Activated CD4-positive, alpha-beta T cell treated with anti-CD3 and anti-CD28 coated beads for 48 hours (primary cell): ENCODE data around the gene CUX1.
"Not testable (repeated sequence)": the region's sequence is repeated elsewhere in the genome, so short reads cannot be mapped to it uniquely, and the experiment has no call there.

Source experiments
- DNase-seq: peaks from one replicate; pipeline ENCODE4 v3.0.0-alpha.2; 2020

Gene CUX1

DNA sequence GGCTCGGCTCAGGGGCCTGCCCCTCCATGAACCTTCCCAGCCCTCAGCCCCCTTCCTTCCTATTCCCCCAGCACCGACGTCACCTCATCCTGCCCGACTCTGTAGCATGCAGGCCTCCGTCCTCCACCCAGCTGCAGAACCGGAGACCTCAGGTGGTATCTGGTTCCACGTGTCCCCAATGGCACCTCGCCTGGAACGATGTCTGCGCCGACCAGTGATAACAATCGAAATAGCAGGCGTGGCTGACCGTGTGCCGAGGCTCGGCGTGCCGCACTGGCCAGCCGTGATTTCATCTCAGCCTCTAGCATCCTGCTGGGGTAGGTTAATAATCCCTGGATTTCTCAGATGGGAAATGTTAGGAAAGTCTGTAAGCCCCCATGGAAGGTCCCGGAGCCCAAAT lies 171.7 kb downstream of the CUX1 start:
- DNase-seq: no peak

- no peak for DNase-seq
Measured at GRCh38 chr7:101990811-101991418, 173.5 kb downstream of the CUX1 start.

DNA sequence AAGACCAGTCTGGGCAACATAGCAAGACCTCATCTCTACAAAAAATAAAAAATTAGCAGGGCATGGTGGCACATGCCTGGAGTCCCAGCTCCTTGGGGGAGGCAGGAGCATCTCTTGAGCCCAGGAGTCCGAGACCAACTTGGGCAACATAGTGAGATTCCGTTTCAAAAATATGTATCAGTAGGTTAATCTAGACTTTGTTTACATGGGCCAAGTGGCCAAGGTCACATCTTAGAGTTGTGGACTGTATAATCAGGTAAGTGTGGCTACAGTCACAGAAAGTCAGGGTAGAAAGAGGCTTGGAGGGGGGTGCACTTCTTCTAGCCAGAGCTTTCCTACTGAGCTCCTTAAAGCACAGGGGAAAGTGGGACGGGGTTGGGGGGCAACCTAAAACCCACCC lies 174.4 kb downstream of the CUX1 start:
- no peak for DNase-seq

GRCh38 chr7:101993311-101993710 lies 175.9 kb downstream of the CUX1 start:
- no peak for DNase-seq

- no peak for DNase-seq
Measured at GRCh38 chr7:101995121-101995520, 177.7 kb downstream of the CUX1 start.

DNA sequence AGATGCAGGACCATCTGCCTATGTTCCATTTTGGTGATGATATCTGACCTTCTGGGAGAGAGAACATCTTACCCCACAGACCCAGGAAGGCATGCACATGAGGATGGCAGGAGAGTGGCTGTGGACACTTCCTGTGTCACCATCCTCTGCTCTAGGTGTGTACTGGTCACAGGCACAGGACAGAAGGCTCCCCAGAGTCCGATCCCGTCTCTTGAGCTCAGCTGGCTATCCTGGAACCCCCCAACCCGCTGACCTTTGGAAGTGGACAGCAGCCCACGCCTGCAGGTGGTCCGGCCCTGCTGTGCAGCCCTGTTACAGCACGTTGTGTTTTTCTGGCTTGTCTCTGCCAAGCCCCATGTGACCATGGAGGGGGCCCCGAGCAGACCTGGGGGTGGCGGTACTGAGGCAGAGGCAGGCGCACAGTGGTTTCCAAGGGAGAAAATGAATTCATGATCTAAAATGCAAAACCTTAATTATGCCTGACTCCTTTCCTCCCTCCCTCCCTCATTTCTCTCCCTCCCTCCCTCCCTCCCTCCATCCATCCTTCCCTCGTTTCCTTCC lies 178.8 kb downstream of the CUX1 start:
- no peak for DNase-seq

DNA sequence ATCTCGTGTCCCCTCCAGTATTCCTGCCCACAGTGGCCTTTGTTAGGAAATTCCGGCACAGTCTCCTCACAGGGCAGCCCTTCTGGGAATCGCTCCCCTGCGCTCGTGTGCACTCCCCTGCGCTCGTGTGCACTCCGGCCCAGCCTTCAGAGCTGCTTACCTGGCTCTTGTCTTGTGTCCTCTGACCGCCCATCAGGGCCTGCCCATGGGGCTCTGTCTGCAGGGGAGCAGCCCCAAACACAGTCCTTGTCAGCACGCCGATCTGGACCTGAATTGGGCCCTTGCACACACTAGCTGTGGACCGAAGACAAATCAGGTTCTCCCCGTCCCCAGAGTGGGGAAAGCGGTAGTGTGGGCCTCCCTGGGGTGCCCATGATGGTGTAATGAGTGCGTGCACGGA lies 179.4 kb downstream of the CUX1 start:
- DNase-seq: no peak

- DNase-seq: no peak
Measured at GRCh38 chr7:101998029-101998905, 180.8 kb downstream of the CUX1 start.

- no peak for DNase-seq
Measured at GRCh38 chr7:101998906-101999240, 181.4 kb downstream of the CUX1 start.

GRCh38 chr7:101999393-101999792 lies 182.0 kb downstream of the CUX1 start:
- no peak for DNase-seq

DNA sequence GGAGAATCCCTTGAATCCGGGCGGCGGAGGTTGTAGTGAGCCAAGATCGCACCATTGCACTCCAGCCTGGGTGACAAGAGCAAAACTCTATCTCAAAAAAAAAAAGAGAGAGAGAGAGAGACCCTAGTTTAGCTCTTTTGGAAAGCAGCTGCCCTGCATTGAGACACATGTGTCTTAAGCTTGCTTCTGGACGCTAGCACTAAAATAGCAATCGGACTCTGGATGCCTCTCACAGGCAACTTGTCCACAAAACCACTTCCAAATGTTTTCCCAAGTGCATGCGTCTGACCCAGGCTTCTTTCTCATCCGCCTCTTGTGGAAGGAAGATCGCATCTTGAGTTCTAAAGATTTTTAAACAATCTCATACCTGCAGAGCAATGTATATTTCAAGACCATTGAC lies 182.7 kb downstream of the CUX1 start:
- no peak for DNase-seq

DNA sequence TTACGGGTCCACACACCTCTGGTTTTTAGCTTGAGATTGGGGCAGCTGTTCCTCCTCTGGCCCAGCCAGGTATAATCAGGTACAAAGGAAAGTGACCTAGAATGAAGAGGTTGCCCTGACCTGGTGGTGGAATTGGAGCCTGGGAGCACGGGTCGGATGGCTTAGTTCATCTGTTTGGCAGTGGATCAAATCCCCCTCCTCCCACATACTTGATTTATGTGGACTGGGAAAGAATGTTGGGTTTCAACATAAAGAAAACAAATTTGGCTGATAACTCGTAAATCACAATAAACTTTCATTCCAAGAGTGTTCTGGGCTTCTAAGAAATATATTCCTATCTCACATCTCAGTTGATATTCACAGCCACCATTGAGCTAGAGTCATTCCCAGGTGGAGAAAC lies 186.8 kb downstream of the CUX1 start:
- no peak for DNase-seq

DNA sequence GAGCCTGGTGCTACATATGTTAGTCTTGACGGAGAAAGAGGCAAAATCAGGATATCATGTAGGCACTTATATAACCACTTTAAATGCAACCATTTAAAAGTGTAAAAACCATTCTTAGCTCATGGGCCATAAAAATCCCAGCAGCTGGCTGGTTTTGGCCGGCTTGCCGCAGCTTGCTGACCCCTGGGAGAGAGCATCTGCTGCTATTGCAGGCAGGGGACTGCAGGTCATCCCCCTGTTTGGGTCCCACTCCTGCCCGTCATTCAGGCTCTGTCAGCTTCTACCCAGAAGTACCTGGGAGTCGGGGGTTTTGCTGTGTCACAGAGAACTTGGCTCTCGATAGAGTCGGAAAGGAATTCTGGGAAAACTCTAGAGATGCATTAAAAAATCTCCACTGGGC lies 187.4 kb downstream of the CUX1 start:
- DNase-seq: no peak

- no peak for DNase-seq
Measured at GRCh38 chr7:102005933-102006480, 188.6 kb downstream of the CUX1 start.

DNA sequence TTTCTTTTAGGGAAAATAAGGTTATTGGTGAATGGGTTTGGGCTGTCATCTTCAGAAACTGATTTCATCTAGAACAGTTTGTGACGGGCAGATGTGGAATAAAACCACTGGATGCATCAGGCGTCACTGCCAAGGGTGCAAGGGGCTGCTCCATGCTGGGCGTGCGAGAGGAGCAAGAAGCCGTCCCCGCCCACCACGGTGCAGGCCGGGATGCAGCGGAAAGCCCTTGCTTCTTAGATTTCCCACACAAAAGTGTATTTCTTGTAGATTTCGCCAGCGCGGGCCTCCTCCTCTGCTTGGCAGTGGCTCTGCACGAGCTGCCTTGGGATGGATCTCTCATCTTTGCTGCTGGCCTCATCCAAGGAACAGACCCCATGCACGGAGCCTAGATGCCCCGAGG lies 189.3 kb downstream of the CUX1 start:
- no peak for DNase-seq

DNA sequence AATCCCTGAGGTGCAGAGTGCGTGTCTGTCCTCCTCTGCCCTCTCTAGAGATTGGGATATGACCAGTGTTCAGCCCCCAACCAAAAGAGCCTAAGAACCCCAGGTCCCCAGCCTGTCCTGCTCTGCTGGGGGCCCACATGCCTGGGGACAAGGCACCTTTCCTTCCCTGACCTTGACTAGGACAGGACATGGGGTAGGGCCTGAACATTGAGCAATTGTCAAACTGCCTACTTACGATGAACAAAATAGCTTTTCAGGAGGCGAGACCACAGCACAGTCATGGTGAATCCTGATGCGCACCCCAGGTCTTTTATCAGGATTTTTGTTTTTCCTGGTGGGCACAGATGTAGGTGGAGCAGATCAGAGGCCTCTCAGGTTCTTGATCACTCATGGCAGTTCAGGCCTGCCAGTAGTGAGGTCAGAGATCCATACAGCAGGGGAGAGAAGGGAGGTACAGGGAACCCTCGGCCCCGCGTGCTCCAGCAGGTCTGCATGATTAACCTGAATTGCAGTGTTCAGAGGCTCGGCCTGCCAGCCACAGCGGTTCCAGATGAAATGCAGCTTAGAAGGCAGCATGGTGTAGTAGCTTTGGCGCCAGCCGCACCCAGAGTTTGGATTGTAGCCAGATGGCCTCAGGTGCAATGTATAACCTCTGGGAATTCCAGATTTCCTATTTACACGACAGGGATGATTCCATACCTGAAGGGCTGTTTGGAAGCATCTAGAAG lies 191.3 kb downstream of the CUX1 start:
- DNase-seq: no peak

- DNase-seq: no peak
Measured at GRCh38 chr7:102009628-102010027, 192.2 kb downstream of the CUX1 start.

DNA sequence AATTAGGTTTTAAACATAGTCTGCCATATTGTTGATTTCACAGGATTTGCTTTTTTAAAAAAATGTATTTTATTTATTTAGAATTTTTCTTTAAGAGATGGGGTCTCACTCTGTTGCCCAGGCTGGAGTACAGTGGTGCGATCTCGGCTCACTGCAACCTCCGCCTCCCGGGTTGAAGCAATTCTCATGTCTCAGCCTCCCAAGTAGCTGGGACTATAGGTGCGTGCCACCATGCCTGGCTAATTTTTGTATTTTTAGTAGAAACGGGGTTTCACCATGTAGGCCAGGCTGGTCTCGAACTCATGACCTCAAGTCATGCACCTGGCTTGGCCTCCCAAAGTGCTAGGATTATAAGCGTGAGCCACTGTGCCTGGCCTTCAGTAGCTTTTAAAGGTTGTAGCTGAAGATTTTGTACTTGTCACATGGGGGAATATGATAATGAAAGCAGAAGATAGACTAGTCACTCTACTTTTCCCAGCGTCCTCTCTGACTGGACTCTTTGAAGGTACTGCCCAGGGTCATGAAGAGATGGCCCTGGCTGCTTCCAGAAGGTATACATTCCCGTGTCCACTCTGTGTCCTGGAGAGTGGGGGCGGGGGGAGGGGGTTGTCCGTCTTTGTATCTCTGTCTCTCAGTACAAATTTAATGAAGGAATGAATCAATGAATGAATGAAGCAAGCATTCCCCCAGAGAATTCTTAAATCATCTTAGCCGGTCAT lies 194.8 kb downstream of the CUX1 start:
- not testable (repeated sequence) for DNase-seq

GRCh38 chr7:102012941-102013461 lies 195.6 kb downstream of the CUX1 start:
- no peak for DNase-seq

DNA sequence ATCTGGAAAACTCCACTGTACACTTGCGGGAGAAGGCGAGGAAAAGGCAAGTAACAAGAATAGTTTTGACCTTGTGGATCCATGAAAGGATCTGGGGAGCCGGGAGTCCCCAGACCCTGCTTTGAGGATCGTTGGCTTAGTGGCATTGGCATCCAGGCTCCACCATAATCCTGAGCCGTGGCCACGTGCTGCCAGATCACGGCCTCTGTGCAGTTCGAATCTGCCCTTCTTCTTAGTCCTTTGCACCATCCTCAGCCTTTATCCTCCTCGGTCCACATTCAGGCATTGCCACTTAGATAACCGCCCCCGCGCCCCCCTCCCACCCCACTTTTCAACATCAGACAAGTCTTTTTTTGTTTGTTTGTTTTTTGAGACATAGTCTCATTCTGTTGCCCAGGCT lies 201.4 kb downstream of the CUX1 start:
- no peak for DNase-seq

DNA sequence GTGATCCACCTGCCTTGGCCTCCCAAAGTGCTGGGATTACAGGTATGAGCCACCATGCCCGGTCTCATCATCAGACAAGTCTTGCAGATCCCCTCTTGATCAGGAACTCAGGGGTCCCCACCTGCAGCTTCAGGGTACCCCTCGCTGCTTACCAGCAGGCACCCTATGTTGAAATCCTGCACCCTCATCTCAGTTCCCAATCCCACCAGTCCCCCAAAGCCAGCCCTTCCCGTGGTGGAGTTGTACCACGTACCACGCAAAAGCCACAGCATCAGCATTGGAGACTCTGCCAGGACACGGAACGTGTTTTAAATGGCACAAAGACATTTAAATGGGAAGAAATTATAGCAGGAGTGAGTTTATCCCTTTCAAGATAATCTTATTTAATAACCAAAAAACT lies 202.0 kb downstream of the CUX1 start:
- DNase-seq: no peak

DNA sequence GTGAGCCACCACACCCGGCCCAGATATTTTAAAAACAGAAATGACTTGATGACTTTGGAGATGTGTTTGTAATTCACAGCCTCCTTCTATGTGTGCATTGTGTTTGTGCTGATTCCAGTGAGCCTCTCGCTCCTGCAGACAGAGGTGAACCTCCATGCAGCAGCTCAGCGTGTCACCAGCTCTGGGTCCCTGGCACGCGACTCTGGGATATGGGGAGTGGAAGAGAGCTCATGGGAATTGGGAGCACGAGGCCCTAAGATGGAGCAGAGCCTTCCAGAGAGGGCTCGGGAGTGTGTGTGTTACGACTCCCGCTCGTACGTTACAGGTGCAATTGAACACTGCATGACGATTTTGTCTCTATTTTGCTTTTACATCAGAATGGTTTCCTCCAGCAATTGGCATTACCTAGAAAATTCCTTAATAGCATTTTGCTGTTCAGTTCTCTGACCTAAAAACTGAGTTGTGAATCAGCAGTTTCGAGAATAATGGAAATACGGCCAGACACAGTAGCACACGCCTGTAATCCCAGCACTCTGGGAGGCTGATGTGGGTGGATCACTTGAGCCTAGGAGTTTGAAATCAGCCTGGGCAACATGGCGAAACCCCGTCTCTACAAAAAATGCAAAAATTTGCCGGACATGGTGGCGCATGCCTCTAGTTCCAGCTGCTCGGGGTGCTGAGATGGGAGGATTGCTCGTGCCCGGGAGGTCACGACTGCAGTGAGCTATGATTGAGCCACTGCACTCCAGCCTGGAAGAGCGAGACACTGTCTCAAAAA lies 204.6 kb downstream of the CUX1 start:
- DNase-seq: no peak
